ENCODE measurements around the gene TUBB1. TPM values are rescaled to one million over a fixed set of nuclear protein-coding genes. Genes with fewer than 3 reads are reported as not detected.
"Not testable (repeated sequence)": the region's sequence is repeated elsewhere in the genome, so short reads cannot be mapped to it uniquely, and the experiment has no call there.

TUBB1 gene
- polyA plus RNA-seq (ENCODE audit: insufficient read length), result 0.67 TPM

GRCh38 chr20:59019217-59019616 lies at the start of gene TUBB1:
Gene TUBB1 (plus strand): TSS chr20:59019429. CDS start chr20:59019523, 94 bp downstream.
- no peak for DNase-seq

- no peak for DNase-seq
Observed at GRCh38 chr20:58969439-58969838, 49.8 kb upstream of the TUBB1 start.

GRCh38 chr20:58970146-58970545 lies 49.1 kb upstream of the TUBB1 start:
- no peak for DNase-seq

GRCh38 chr20:58971429-58971828 lies 47.8 kb upstream of the TUBB1 start:
- DNase-seq, result no peak

- DNase-seq, result no peak
Observed at GRCh38 chr20:58973179-58973578, 46.0 kb upstream of the TUBB1 start.

GRCh38 chr20:58973866-58974265 lies 45.4 kb upstream of the TUBB1 start:
- DNase-seq, result no peak

- DNase-seq, result no peak
Observed at GRCh38 chr20:58975353-58975752, 43.9 kb upstream of the TUBB1 start.

GRCh38 chr20:58976061-58976730 lies 43.0 kb upstream of the TUBB1 start:
- DNase-seq, result no peak

GRCh38 chr20:58978351-58979190 lies 40.7 kb upstream of the TUBB1 start:
- DNase-seq, result no peak

- peak; percentile 89 for DNase-seq
Observed at GRCh38 chr20:58980711-58981627, 38.3 kb upstream of the TUBB1 start, which contains the start of gene NELFCD. Gene NELFCD (plus strand): TSS chr20:58981256. CDS start chr20:58981310, 54 bp downstream.

GRCh38 chr20:58981628-58982364 lies 37.4 kb upstream of the TUBB1 start:
- DNase-seq, result peak; percentile 29

- DNase-seq, result no peak
Observed at GRCh38 chr20:58982406-58983114, 36.7 kb upstream of the TUBB1 start.

- not testable (repeated sequence) for DNase-seq
Observed at GRCh38 chr20:58983115-58983468, 36.1 kb upstream of the TUBB1 start.

- DNase-seq, result no peak
Observed at GRCh38 chr20:58984691-58985090, 34.5 kb upstream of the TUBB1 start.

GRCh38 chr20:58985656-58986055 lies 33.6 kb upstream of the TUBB1 start:
- DNase-seq, result no peak

GRCh38 chr20:58986286-58986967 lies 32.8 kb upstream of the TUBB1 start:
- DNase-seq, result no peak

GRCh38 chr20:58986968-58987517 lies 32.2 kb upstream of the TUBB1 start:
- DNase-seq, result no peak

- no peak for DNase-seq
Observed at GRCh38 chr20:58987790-58988564, 31.3 kb upstream of the TUBB1 start.

GRCh38 chr20:58988565-58988882 lies 30.7 kb upstream of the TUBB1 start:
- no peak for DNase-seq

- DNase-seq, result no peak
Observed at GRCh38 chr20:58989196-58989595, 30.0 kb upstream of the TUBB1 start.
